ENCODE measurements around the gene HOXA3. TPM values are rescaled to one million over a fixed set of nuclear protein-coding genes. Genes with fewer than 3 reads are reported as not detected.

HOXA3 gene
- total and polyA plus RNA-seq, 2 experiments from 2014 or later: 0.83 to 4.1 TPM

GRCh38 chr7:27117887-27118491 lies 34.4 kb downstream of the HOXA3 start:
- peaks cover 19% of the 10 kb centered on the region for H3K79me2 ChIP-seq
- H3K27ac ChIP-seq: no peak overlapping the region
- no peaks in the 10 kb centered on the region for H3K36me3 ChIP-seq (replicated peaks; ENCODE audit: insufficient read depth, low read depth)
- peaks cover 55% of the 10 kb centered on the region for H3K27me3 ChIP-seq
- no peaks in the 10 kb centered on the region for H4K20me1 ChIP-seq (ENCODE audit: insufficient read depth, poor library complexity, severe bottlenecking)
- H3K9me3 ChIP-seq (ENCODE audit: low read depth): no peaks in the 10 kb centered on the region
- H3K4me2 ChIP-seq: peak overlapping the region; percentile 4
- 53% methylated on average over 19 of the region's 19 CpGs for WGBS (ENCODE audit: low lambda C conversion rate, missing lambda C conversion rate)
- H3K9me2 ChIP-seq (replicated peaks; ENCODE audit: insufficient read depth): no peaks in the 10 kb centered on the region
- no peak for DNase-seq (ENCODE audit: low spot score)
- TF ChIP-seq EZH2phosphoT487 (IDR thresholded peaks at IDR 0.05; ENCODE audit: low read depth, severe bottlenecking, unreplicated experiment): no peak
- no peak for TF ChIP-seq CTCF (IDR thresholded peaks at IDR 0.05; ENCODE audit: poor library complexity)
- peak; percentile 37 for TF ChIP-seq EZH2 (IDR thresholded peaks at IDR 0.05; ENCODE audit: borderline replicate concordance)
- no peak overlapping the region for H2AFZ ChIP-seq
- H3K4me3 ChIP-seq: no peak overlapping the region
- peaks cover 12% of the 10 kb centered on the region for H3K4me1 ChIP-seq (ENCODE audit: insufficient read depth)

DNA sequence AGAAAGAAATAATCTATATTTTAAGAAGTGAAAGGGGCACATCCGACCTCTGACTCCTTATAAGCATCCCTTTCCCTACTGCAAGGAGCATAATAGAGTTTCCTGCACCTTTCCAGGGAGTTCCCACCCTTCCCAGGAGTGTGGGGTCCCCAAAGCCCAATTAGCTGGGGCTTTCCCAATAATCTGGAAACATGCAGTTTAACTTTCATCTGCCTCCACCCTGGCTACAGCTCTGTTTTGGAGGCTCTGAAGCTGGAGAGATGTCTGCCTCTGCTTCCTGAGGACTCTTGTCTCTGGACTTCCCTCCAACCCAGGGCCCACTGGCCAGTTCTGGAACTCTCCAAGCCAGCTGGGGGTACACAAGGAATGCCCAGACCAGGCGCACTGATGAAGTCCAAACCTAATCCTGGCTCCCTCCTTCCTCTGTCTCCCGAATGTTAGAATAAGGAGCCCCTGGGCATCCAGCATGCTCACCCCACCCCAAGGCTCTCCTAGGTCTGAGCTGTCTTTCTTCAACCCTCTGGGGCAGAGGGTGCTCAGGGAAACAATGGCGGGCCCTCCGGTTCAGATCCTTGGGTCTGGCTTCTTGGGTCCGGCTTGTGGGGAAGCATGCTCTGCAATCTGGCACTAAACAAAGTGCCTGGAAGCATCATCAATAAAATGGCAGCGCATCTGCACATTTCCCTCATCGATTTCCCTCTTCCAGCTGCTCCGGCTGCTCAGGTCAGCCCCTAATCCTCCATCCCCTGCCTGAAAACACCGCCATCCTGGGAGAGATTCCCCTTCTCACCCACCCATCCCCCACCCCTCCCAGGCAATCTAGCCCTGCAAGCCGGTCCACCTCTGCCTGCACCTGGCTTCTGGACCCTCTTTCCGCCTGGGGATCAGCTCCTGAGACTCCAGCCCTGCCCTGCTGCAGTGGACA lies 35.2 kb downstream of the HOXA3 start:
- no peak overlapping the region for H2AFZ ChIP-seq
- H3K27ac ChIP-seq: no peak overlapping the region
- peak overlapping the region; percentile 91 for H3K4me2 ChIP-seq
- no peak overlapping the region for H3K4me3 ChIP-seq
- TF ChIP-seq EZH2 (IDR thresholded peaks at IDR 0.05; ENCODE audit: borderline replicate concordance): no peak
- TF ChIP-seq CTCF (IDR thresholded peaks at IDR 0.05; ENCODE audit: poor library complexity): no peak
- no peak for TF ChIP-seq EZH2phosphoT487 (IDR thresholded peaks at IDR 0.05; ENCODE audit: low read depth, severe bottlenecking, unreplicated experiment)
- no peaks in the 10 kb centered on the region for H3K36me3 ChIP-seq (replicated peaks; ENCODE audit: insufficient read depth, low read depth)
- no peaks in the 10 kb centered on the region for H4K20me1 ChIP-seq (ENCODE audit: insufficient read depth, poor library complexity, severe bottlenecking)
- peaks cover 12% of the 10 kb centered on the region for H3K4me1 ChIP-seq (ENCODE audit: insufficient read depth)
- no peaks in the 10 kb centered on the region for H3K9me2 ChIP-seq (replicated peaks; ENCODE audit: insufficient read depth)
- H3K9me3 ChIP-seq (ENCODE audit: low read depth): no peaks in the 10 kb centered on the region
- H3K79me2 ChIP-seq: peaks cover 26% of the 10 kb centered on the region
- 43% methylated on average over 12 of the region's 12 CpGs for WGBS (ENCODE audit: low lambda C conversion rate, missing lambda C conversion rate)
- no peak for DNase-seq (ENCODE audit: low spot score)
- H3K27me3 ChIP-seq: peaks cover 55% of the 10 kb centered on the region

DNA sequence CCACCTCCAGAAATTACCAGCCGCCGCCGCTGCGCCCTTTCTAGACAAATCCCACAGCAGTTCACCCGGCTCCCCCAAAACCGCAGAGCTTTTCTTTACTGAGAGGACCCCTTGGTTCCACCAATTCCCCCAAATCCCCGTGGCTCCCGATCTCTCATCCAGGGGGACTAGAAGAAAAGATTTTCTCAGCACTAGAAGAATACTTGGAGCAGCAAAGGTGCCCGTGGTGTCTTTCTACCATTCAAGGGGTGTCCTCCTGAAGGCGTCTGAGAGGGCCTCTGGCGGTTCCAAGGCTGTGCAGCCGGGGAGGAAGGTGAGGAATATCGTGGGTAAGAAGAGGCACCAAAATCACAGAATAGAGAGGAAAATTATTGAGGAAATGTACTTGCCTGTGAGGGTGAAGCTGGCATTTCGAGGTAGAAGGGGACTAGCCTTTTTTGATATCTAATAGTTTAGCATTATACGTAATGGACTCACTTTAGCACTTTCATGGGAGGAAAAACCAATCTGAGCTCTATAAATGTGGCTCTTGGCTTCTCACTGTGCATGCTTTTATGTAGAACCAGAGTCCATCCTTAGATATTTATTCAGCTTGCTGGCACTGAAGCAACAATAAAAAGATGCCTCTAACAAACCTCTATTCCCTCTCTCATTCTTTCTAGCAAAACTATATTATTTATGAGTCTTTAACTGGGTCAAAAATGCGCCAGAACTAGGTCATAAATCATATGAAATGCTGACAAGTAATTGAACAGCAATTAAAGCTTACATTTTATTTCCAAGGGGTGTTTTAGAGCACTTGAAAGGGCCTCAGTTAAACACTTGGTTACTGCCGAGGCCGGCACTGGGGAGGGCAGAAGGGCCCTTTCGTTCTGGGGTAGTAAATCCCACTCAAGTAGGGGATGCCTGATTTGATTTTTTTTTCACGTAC lies 36.1 kb downstream of the HOXA3 start:
- Histone ChIP-seq H3K4me2 (peak overlapping the region; percentile 91), H3K4me3 (no peak overlapping the region), H3K36me3 (replicated peaks; ENCODE audit: insufficient read depth, low read depth) (no peaks in the 10 kb centered on the region), H3K27ac (no peak overlapping the region), H3K9me3 (ENCODE audit: low read depth) (no peaks in the 10 kb centered on the region), H3K4me1 (ENCODE audit: insufficient read depth) (peaks cover 15% of the 10 kb centered on the region), H4K20me1 (ENCODE audit: insufficient read depth, poor library complexity, severe bottlenecking) (no peaks in the 10 kb centered on the region), H3K79me2 (peaks cover 30% of the 10 kb centered on the region), H3K27me3 (peaks cover 60% of the 10 kb centered on the region), H3K9me2 (replicated peaks; ENCODE audit: insufficient read depth) (no peaks in the 10 kb centered on the region), H2AFZ (no peak overlapping the region)
- DNase-seq (ENCODE audit: low spot score): no peak
- TF ChIP-seq CTCF (IDR thresholded peaks at IDR 0.05; ENCODE audit: poor library complexity) (no peak), EZH2phosphoT487 (IDR thresholded peaks at IDR 0.05; ENCODE audit: low read depth, severe bottlenecking, unreplicated experiment) (no peak)
- 55% methylated on average over 20 of the region's 20 CpGs for WGBS (ENCODE audit: low lambda C conversion rate, missing lambda C conversion rate)

Data from hepatocyte (in vitro differentiated cells).